ENCODE data around the gene ITGB8. TPM values are rescaled to one million over a fixed set of nuclear protein-coding genes. Genes with fewer than 3 reads are reported as not detected.

The ITGB8 gene
- total and polyA plus RNA-seq, 9 of the 15 experiments (the other 6 are each of a cell fraction or from before 2014, with no cell fraction given): under 0.01 to 0.03 (median 0.02) TPM; not detected in 6

DNA sequence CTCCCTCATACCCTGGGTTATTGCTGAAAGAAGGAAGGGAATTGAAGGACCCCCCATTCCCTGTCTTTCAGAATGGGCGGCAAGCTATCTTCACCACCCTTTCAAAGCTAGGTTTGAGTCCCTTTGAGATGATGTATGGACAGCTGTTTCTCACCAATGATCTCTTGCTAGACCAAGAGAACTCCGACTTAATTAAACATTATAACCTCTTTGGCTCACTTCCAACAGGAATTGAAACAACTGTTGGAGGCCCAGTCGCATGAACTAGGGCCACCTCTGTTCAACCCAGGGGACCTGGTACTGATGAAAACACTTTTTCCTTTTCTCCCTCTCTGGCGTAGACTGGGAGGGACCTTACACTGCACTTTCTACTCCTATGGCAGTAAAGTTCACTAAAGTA lies 110.6 kb downstream of the ITGB8 start:
- ChIA-PET CTCF (ENCODE audit: low intra/inter-chr PET ratio) (interaction anchor here (1.1 to 1.8 kb wide), 3 partner anchors 283 to 693 kb away, joined by 3 to 6 read pairs (median 5); no protein-coding TSS in a partner anchor), POLR2A (no interaction called here)
- H2AFZ ChIP-seq (ENCODE audit: low read depth, low read length): no peak overlapping the region
- H3K4me3 ChIP-seq: no peak overlapping the region
- no peaks in the 10 kb centered on the region for H3K4me1 ChIP-seq (replicated peaks in 1 of 2; ENCODE audit: control insufficient read depth in 2 of 2, insufficient read depth in 2 of 2, low read length in 2 of 2)
- TF ChIP-seq MECOM (CRISPR knock-in tag; IDR thresholded peaks at IDR 0.05): no peak
- in situ Hi-C loops (cut with MboI): loop anchor here (10.0 kb wide), 1 partner anchor 697 kb away; no protein-coding TSS in a partner anchor
- FAIRE-seq: no peak
- no TSS peak for BruUV-seq (replicated peaks)
- no peak for ATAC-seq
- no peak overlapping the region for H3K9ac ChIP-seq (ENCODE audit: insufficient read depth in 1 of 2, low read depth in 2 of 2, low read length in 2 of 2)
- no peaks in the 10 kb centered on the region for H3K36me3 ChIP-seq (ENCODE audit: control insufficient read depth, insufficient read depth, low read length)
- H4K20me1 ChIP-seq (replicated peaks; ENCODE audit: control insufficient read depth, insufficient read depth, low read length): no peaks in the 10 kb centered on the region
- no peak for DNase-seq (ENCODE audit: extremely low read depth in 1 of 4, low spot score in 3 of 4)
- H3K4me2 ChIP-seq (ENCODE audit: insufficient read depth, low read length): no peak overlapping the region
- 0 out of 5 replicates have a peak, but pooled peaks cover 0 to 4% of the 10 kb centered on the region in 2 experiments for H3K27me3 ChIP-seq (ENCODE audit: control insufficient read depth in 2 of 2, insufficient read depth in 2 of 2, low read length in 2 of 2)
- no peaks in the 10 kb centered on the region for H3K9me3 ChIP-seq (replicated peaks; ENCODE audit: control insufficient read depth, insufficient read depth, low read depth, low read length)
- H3K27ac ChIP-seq (ENCODE audit: extremely low read depth, low read depth, low read length): no peak overlapping the region
- 2% methylated on average over 4 of the region's 4 CpGs for WGBS (ENCODE audit: insufficient coverage, low coverage, missing lambda C conversion rate)
- intact Hi-C loops (cut with micrococcal nuclease): loop anchor here (2.0 to 5.0 kb wide), 3 partner anchors 114 to 734 kb away; partner anchors contain the start of gene POLR1F
- H3K9me1 ChIP-seq (ENCODE audit: control insufficient read depth, insufficient read depth, low read length): no peaks in the 10 kb centered on the region
- H3K79me2 ChIP-seq (ENCODE audit: control insufficient read depth, insufficient read depth, low read length): no peaks in the 10 kb centered on the region

DNA sequence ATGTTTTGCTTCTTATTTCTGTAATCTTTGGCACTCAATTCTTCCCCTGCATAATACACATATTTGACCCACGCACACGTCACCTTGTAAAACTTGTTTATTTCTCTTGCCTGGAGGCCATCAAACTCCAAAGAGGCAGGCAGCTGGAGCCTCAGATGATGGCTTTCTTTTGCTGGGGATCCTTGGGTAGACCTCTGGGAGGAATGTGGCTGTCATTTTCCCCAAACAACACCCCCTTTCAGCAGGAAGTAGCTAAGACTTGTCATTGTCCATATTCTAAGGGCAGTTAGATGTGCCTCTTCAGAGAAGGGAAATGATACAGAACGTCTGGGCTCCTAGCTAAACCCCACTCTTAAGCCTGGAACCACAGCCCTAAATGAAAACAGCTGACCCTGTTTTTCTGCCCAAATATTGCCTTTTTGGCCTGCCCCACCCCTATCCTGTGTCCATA lies 111.3 kb downstream of the ITGB8 start:
- Histone ChIP-seq H3K27ac (ENCODE audit: extremely low read depth, low read depth, low read length) (no peak overlapping the region), H3K9me1 (ENCODE audit: control insufficient read depth, insufficient read depth, low read length) (no peaks in the 10 kb centered on the region), H3K27me3 (ENCODE audit: control insufficient read depth in 2 of 2, insufficient read depth in 2 of 2, low read length in 2 of 2) (0 out of 5 replicates have a peak, but pooled peaks cover 0 to 4% of the 10 kb centered on the region in 2 experiments), H3K79me2 (ENCODE audit: control insufficient read depth, insufficient read depth, low read length) (no peaks in the 10 kb centered on the region), H3K36me3 (ENCODE audit: control insufficient read depth, insufficient read depth, low read length) (no peaks in the 10 kb centered on the region), H3K4me3 (no peak overlapping the region), H3K4me2 (ENCODE audit: insufficient read depth, low read length) (no peak overlapping the region), H4K20me1 (replicated peaks; ENCODE audit: control insufficient read depth, insufficient read depth, low read length) (no peaks in the 10 kb centered on the region), H2AFZ (ENCODE audit: low read depth, low read length) (no peak overlapping the region), H3K9ac (ENCODE audit: insufficient read depth in 1 of 2, low read depth in 2 of 2, low read length in 2 of 2) (no peak overlapping the region), H3K9me3 (replicated peaks; ENCODE audit: control insufficient read depth, insufficient read depth, low read depth, low read length) (no peaks in the 10 kb centered on the region), H3K4me1 (replicated peaks in 1 of 2; ENCODE audit: control insufficient read depth in 2 of 2, insufficient read depth in 2 of 2, low read length in 2 of 2) (no peaks in the 10 kb centered on the region)
- no TSS peak for BruUV-seq (replicated peaks)
- in situ Hi-C loops (cut with MboI) (loop anchor here (10.0 kb wide), 1 partner anchor 697 kb away; no protein-coding TSS in a partner anchor), intact Hi-C loops (cut with micrococcal nuclease) (loop anchor here (2.0 to 5.0 kb wide), 3 partner anchors 115 to 735 kb away; partner anchors contain the start of gene POLR1F)
- TF ChIP-seq RBM15 (IDR thresholded peaks at IDR 0.05; ENCODE audit: insufficient read depth, low read length) (no peak), KAT7 (CRISPR knock-in tag; IDR thresholded peaks at IDR 0.05; ENCODE audit: borderline replicate concordance) (no peak)
- TF ChIP-seq, protein P1, sequence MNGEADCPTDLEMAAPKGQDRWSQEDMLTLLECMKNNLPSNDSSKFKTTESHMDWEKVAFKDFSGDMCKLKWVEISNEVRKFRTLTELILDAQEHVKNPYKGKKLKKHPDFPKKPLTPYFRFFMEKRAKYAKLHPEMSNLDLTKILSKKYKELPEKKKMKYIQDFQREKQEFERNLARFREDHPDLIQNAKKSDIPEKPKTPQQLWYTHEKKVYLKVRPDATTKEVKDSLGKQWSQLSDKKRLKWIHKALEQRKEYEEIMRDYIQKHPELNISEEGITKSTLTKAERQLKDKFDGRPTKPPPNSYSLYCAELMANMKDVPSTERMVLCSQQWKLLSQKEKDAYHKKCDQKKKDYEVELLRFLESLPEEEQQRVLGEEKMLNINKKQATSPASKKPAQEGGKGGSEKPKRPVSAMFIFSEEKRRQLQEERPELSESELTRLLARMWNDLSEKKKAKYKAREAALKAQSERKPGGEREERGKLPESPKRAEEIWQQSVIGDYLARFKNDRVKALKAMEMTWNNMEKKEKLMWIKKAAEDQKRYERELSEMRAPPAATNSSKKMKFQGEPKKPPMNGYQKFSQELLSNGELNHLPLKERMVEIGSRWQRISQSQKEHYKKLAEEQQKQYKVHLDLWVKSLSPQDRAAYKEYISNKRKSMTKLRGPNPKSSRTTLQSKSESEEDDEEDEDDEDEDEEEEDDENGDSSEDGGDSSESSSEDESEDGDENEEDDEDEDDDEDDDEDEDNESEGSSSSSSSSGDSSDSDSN (IDR thresholded peaks at IDR 0.05; ENCODE audit: borderline replicate concordance in 1 of 2, low read depth in 2 of 2, low read length in 2 of 2): no peak
- ChIA-PET CTCF (ENCODE audit: low intra/inter-chr PET ratio) (no interaction called here), POLR2A (interaction anchor here (0.6 to 1.3 kb wide), 2 partner anchors 10 to 1206 kb away, joined by 3 to 7 read pairs; no protein-coding TSS in a partner anchor)
- DNase-seq (ENCODE audit: extremely low read depth in 1 of 4, low spot score in 3 of 4): no peak
- 2% methylated on average over 3 of the region's 3 CpGs for WGBS (ENCODE audit: insufficient coverage, low coverage, missing lambda C conversion rate)
- FAIRE-seq: no peak
- ATAC-seq: no peak
